Colonic mucosa (tissue), 4 donors: Measurements from ENCODE around the gene SNAP47. TPM values are rescaled to one million over a fixed set of nuclear protein-coding genes. Genes with fewer than 3 reads are reported as not detected.

Experiments
- DNase-seq: peaks from one replicate; pipeline ENCODE4 v3.0.0-alpha.2; 2020
- H3K27ac ChIP-seq: fragments of 200-600 bp; one replicate; pipeline ENCODE4 v1.8.0; 2021
- H3K27me3 ChIP-seq: fragments of 200-600 bp; one replicate; pipeline ENCODE4 v1.8.0; 2021
- H3K36me3 ChIP-seq: fragments of 200-600 bp; one replicate; pipeline ENCODE4 v1.8.0; 2021
- H3K4me1 ChIP-seq: fragments of 200-600 bp; one replicate; pipeline ENCODE4 v1.8.0; 2021; ENCODE audit warnings: mild to moderate bottlenecking
- H3K4me3 ChIP-seq: fragments of 200-600 bp; one replicate; pipeline ENCODE4 v1.8.0; 2021
- H3K9ac ChIP-seq, 2 donors: one replicate each; pipeline ENCODE4 v1.7.0; 2013; ENCODE audit warnings: control low read depth in 2 of 2, low read depth in 2 of 2, low read length in 2 of 2
- H3K9me3 ChIP-seq: fragments of 200-600 bp; one replicate; pipeline ENCODE4 v1.8.0; 2021
- intact Hi-C: fragments of 100-400 bp; cut with DNase I; formaldehyde crosslinking; loops from one replicate; pipeline ENCODE4 v1.14.1; 2022
- total RNA-seq, 2 donors: library from RNA; stranded (reverse); fragmentation: NEBNext Ultra II Directional in 1 of 2; extraction: Animal tissue kit (Norgen Biotek cat#: 25700) in 1 of 2; gene quantifications; one replicate each; pipeline ENCODE4 v1.2.1, GENCODE V29; 2021
- TF ChIP-seq, protein P1 (sequence below): fragments of 200-600 bp; IDR thresholded peaks from one replicate; pipeline ENCODE4 v1.8.0; 2022; ENCODE audit warnings: antibody characterized with exemption, mild to moderate bottlenecking
- donor health status: healthy.
- donor health status: DM: no; HTN: no; CAD: no.
- donor health status: DM: no; HTN: no; CAD: no.

The SNAP47 gene
- total RNA-seq, 2 donors from 2014 or later: 19.0 to 28.0 TPM

DNA sequence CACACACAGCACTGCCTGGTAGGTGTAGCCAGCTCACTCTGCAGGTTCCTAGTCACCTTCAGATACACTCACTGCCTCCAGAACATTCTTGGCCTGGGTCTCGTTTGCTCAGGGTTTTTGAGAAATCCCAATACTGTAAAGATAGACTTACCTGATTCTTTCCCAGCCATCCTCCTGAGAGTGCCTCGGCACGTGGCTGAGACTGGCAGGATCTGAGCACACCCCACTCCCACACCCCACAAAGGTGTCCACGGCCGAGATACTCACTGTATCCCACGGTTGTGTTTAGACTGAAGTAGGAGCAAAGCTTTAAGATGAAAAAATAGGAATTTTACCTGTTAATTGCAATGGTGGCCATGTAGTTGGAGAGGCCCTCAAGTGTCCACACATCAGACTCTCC lies 33.4 kb downstream of the SNAP47 start:
- intact Hi-C loops: no loop called here
- no peaks in the 10 kb centered on the region for H3K36me3 ChIP-seq
- H3K27ac ChIP-seq: no peak overlapping the region
- H3K27me3 ChIP-seq: no peaks in the 10 kb centered on the region
- no peaks in the 10 kb centered on the region for H3K4me1 ChIP-seq
- TF ChIP-seq, protein P1, sequence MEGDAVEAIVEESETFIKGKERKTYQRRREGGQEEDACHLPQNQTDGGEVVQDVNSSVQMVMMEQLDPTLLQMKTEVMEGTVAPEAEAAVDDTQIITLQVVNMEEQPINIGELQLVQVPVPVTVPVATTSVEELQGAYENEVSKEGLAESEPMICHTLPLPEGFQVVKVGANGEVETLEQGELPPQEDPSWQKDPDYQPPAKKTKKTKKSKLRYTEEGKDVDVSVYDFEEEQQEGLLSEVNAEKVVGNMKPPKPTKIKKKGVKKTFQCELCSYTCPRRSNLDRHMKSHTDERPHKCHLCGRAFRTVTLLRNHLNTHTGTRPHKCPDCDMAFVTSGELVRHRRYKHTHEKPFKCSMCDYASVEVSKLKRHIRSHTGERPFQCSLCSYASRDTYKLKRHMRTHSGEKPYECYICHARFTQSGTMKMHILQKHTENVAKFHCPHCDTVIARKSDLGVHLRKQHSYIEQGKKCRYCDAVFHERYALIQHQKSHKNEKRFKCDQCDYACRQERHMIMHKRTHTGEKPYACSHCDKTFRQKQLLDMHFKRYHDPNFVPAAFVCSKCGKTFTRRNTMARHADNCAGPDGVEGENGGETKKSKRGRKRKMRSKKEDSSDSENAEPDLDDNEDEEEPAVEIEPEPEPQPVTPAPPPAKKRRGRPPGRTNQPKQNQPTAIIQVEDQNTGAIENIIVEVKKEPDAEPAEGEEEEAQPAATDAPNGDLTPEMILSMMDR: no peak
- no peak for DNase-seq
- H3K9me3 ChIP-seq: no peaks in the 10 kb centered on the region
- H3K4me3 ChIP-seq: no peak overlapping the region
- no peak overlapping the region for H3K9ac ChIP-seq

DNA sequence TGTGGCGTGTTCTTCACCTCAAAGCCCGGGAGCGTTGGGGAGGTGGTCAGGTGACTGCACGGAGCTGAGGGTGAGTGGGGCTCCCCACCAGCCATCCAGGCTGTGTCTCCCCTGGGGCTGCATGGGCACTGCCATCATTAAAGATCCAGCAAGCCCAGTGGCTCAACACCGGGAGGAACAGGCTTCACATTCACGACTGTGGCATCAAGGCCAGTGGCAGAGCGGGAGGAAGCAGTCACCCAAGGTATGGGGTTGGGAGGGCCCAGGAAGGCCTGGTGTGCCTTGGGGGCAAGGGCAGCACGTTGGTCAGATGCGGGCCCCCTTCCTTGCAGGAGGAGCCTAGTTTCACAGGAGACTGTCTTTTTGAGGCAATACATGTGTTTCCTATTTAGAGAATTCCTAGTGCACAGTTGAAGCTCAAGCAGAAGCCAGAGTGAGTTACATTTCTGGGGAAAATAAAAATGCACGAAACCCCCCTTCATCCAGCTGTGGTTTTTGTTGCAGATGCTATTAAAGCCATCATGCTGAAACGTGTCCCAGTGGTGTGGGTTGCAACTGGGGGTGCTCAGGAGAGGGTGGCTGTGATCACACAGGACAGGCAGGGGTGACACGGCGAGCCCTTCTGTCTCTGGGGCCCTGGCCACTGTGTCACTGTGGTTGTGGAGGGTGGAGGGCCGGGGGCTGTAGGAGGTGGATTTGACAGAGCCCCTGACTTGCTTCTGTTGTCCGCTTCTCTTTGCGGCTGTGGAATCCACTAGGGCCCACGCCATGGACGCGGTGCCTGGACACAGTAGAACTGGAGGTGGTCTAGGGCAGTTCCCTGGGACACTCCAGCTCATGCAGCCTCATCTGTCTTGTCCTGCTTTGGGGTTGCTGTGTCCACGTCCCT lies 34.1 kb downstream of the SNAP47 start:
- no peak overlapping the region for H3K27ac ChIP-seq
- TF ChIP-seq, protein P1: no peak
- no peak overlapping the region for H3K9ac ChIP-seq
- H3K4me1 ChIP-seq: no peaks in the 10 kb centered on the region
- no peaks in the 10 kb centered on the region for H3K36me3 ChIP-seq
- intact Hi-C loops: no loop called here
- no peaks in the 10 kb centered on the region for H3K9me3 ChIP-seq
- no peak for DNase-seq
- no peak overlapping the region for H3K4me3 ChIP-seq
- no peaks in the 10 kb centered on the region for H3K27me3 ChIP-seq

DNA sequence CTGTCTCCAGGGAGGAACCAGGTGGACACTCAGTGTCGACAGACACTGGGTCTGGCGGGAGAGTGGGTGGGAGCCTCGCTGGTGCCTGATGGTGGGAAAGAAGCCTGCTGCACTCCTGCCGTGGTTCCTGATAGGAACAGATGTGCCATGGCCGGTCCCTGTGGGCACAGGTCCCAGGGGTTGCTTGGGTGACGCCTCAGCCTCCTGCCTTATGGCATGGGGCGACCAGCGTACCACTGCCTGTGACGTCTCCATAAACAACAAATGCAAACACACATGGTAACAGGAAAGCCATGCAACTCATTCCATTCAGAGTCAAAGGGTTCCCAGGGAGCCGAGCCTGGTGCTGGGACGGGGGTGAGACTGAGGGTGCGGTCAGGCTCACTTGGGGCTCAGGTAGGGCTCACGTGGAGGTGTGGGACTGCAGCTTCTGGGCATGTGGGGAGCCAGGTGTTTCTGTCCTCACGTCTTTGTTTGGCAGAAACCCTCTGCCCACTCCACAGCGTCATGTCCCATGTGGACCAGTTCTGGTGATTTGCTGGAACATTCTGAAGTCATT lies 34.8 kb downstream of the SNAP47 start:
- Histone ChIP-seq H3K4me3 (no peak overlapping the region), H3K27me3 (no peaks in the 10 kb centered on the region), H3K36me3 (no peaks in the 10 kb centered on the region), H3K4me1 (no peaks in the 10 kb centered on the region), H3K9ac (no peak overlapping the region), H3K27ac (no peak overlapping the region), H3K9me3 (no peaks in the 10 kb centered on the region)
- DNase-seq: no peak
- intact Hi-C loops: no loop called here
- TF ChIP-seq, protein P1: no peak

DNA sequence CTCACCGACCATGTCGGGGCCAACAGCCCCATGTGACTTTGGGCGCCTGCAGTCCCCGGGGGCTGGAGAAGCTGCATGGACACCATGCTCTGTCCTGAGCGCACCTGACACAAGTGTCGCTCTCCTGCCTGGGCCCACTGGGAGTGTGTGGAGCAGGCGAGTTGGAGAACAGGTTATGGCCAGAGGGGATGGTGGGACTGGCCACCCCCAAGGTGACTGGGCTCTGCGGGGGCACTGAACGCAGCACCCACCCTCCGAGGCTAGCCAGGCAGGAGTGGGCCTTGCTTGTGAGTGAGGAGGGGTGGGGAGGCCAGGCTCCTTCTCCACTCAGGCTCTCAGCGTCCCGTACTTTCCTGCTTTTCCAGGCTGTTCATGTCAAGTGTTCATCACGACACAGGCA lies 35.6 kb downstream of the SNAP47 start:
- TF ChIP-seq, protein P1: no peak
- Histone ChIP-seq H3K4me1 (no peaks in the 10 kb centered on the region), H3K27ac (no peak overlapping the region), H3K36me3 (no peaks in the 10 kb centered on the region), H3K4me3 (no peak overlapping the region), H3K27me3 (no peaks in the 10 kb centered on the region), H3K9me3 (no peaks in the 10 kb centered on the region), H3K9ac (no peak overlapping the region)
- intact Hi-C loops: no loop called here
- no peak for DNase-seq

DNA sequence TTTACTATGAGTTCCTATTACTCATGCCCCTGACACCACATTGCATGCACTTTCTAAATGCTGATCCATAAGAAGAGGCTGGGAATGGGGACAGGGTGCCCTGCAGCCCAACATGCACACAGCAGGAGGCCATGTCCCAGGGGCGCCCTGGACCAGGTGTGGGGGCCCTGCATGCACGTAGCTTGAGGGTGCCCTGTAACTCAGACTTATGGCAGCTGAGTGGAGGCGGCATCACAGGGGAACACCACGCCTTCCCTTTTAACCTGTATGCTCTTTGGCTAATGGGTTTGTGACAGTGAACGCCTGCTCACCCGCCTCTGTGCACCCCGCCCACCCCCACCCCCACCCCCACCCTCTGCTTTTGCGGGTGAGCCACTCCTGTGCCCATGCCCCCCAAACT lies 36.1 kb downstream of the SNAP47 start:
- Histone ChIP-seq H3K27me3 (no peaks in the 10 kb centered on the region), H3K4me1 (no peaks in the 10 kb centered on the region), H3K9me3 (no peaks in the 10 kb centered on the region), H3K9ac (no peak overlapping the region), H3K36me3 (no peaks in the 10 kb centered on the region), H3K4me3 (no peak overlapping the region), H3K27ac (no peak overlapping the region)
- no peak for DNase-seq
- TF ChIP-seq, protein P1: no peak
- intact Hi-C loops: no loop called here
